GM12878 (cell line): ENCODE results near the gene INPP4B. TPM values are rescaled to one million over a fixed set of nuclear protein-coding genes. Genes with fewer than 3 reads are reported as not detected.

ENCODE experiments used
- ATAC-seq: fragments of 200-7000 bp; cut with Tn5 transposase; 3 replicates; pipeline ENCODE4 v1.9.1; 2020; ENCODE audit warnings: mild to moderate bottlenecking, moderate library complexity
- BruUV-seq: library from RNA; stranded (reverse); fragments of 400-500 nt; replicated peaks from 2 replicates; lab custom pipeline; 2021; lab: Mats Ljungman, UMichigan
- CTCF ChIA-PET: fragments of 300-600 bp; sonication (Branson Sonifier 250); formaldehyde crosslinking; extraction: SDS; loops from one replicate; lab custom pipeline; 2021; ENCODE audit warnings: inconsistent platforms; lab: Yijun Ruan, JAX
- POLR2A ChIA-PET: fragments of 350-600 bp; formaldehyde crosslinking; extraction: SDS; loops from one replicate; lab custom pipeline; 2021; ENCODE audit warnings: inconsistent platforms; lab: Charles Lee
- RAD21 ChIA-PET: fragments of 300-600 bp; sonication (Branson Sonifier 250); formaldehyde crosslinking; loops from one replicate; lab custom pipeline; 2023; ENCODE audit warnings: antibody characterized with exemption; ENCODE audit not compliant: unreplicated experiment; lab: Charles Lee
- SMC1A ChIA-PET: fragments of 300-600 bp; sonication (Branson Sonifier 250); formaldehyde crosslinking; loops from one replicate; lab custom pipeline; 2023; ENCODE audit not compliant: unreplicated experiment, uncharacterized antibody; lab: Charles Lee
- DNase-seq: peaks from one replicate; pipeline ENCODE4 v3.0.0-alpha.2; 2011; ENCODE audit warnings: low read depth, low spot score
- FAIRE-seq: peaks from 3 replicates; lab custom pipeline; 2011; peaks lifted over from hg19 to GRCh38; lab: Jason Lieb, UNC
- H2AFZ ChIP-seq: 2 replicates; pipeline ENCODE4 v1.6.0; 2011; ENCODE audit warnings: low read depth, low read length, control low read depth; ENCODE audit not compliant: control insufficient read depth
- H3K27ac ChIP-seq: 2 replicates; pipeline ENCODE4 v1.5.1; 2011; ENCODE audit warnings: control low read depth; ENCODE audit not compliant: control insufficient read depth, insufficient read depth
- H3K27me3 ChIP-seq, 2 experiments: replicated peaks in 1 of 2; 2 replicates each; pipeline versions ENCODE4 v1.6.0 to v1.6.1; 2011; ENCODE audit warnings: low read length in 1 of 2; ENCODE audit not compliant: control insufficient read depth in 2 of 2, insufficient read depth in 2 of 2
- H3K36me3 ChIP-seq, 2 experiments: 2 replicates each; pipeline ENCODE4 v1.5.1; 2011; ENCODE audit warnings: low read length in 1 of 2; ENCODE audit not compliant: control insufficient read depth in 2 of 2, insufficient read depth in 2 of 2
- H3K4me1 ChIP-seq: 2 replicates; pipeline ENCODE4 v1.6.1; 2011; ENCODE audit warnings: mild to moderate bottlenecking, low read length, moderate library complexity, mixed read lengths; ENCODE audit not compliant: control insufficient read depth, insufficient read depth
- H3K4me2 ChIP-seq: 2 replicates; pipeline ENCODE4 v1.6.0; 2011; ENCODE audit warnings: control low read depth; ENCODE audit not compliant: control insufficient read depth, insufficient read depth
- H3K4me3 ChIP-seq: fragments of 200-600 bp; sonication (generic); 2 replicates; pipeline ENCODE4 v1.5.1; 2016
- H3K79me2 ChIP-seq: 2 replicates; pipeline ENCODE4 v1.6.0; 2011; ENCODE audit warnings: low read length; ENCODE audit not compliant: control insufficient read depth, insufficient read depth
- H3K9ac ChIP-seq: 2 replicates; pipeline ENCODE4 v1.8.0; 2011; ENCODE audit warnings: low read length, control low read depth, mixed read lengths; ENCODE audit not compliant: control insufficient read depth, insufficient read depth
- H3K9me3 ChIP-seq: replicated peaks from 3 replicates; pipeline ENCODE4 v1.5.1; 2011; ENCODE audit warnings: mild to moderate bottlenecking, low read length; ENCODE audit not compliant: control insufficient read depth, insufficient read depth
- H4K20me1 ChIP-seq: 2 replicates; pipeline ENCODE4 v1.6.0; 2011; ENCODE audit not compliant: control insufficient read depth, insufficient read depth
- BRCA1 ChIP-seq: IDR thresholded peaks from 2 replicates; pipeline ENCODE4 v1.6.1; 2011; ENCODE audit warnings: low read depth, low read length, improper control_type of control experiment
- FOS ChIP-seq: IDR thresholded peaks from 3 replicates; pipeline ENCODE4 v1.6.1; 2011; ENCODE audit warnings: borderline replicate concordance; ENCODE audit not compliant: insufficient read length; ENCODE audit errors: extremely low read depth
- NR2F1 ChIP-seq: fragments of 450-650 bp; conservative IDR thresholded peaks from 2 replicates; pipeline ENCODE4 v1.6.1; 2017; ENCODE audit warnings: mild to moderate bottlenecking
- POU2F2 ChIP-seq: IDR thresholded peaks from 3 replicates; pipeline ENCODE4 v1.6.1; 2011; ENCODE audit warnings: low read depth, mild to moderate bottlenecking, low read length, borderline replicate concordance
- SREBF1 ChIP-seq: IDR thresholded peaks from 2 replicates; pipeline ENCODE4 v1.6.1; 2012; ENCODE audit warnings: mild to moderate bottlenecking, low read length
- WGBS: methylation state at CpG from one replicate; pipeline ENCODE4 v1.1.6; 2016; ENCODE audit warnings: low lambda C conversion rate; ENCODE audit not compliant: insufficient replicate concordance, insufficient coverage; ENCODE audit errors: missing lambda C conversion rate; 5-methylcytosine and 5-hydroxymethylcytosine counted together
- in situ Hi-C: fragments of 300-500 bp; cut with MboI; formaldehyde crosslinking; loops from 9 replicates; pipeline ENCODE4 v1.14.3; 2018; ENCODE audit warnings: mixed read lengths
- intact Hi-C: fragments of 100-400 bp; cut with micrococcal nuclease; formaldehyde crosslinking; loops from one replicate; pipeline ENCODE4 v1.14.2; 2022; ENCODE audit not compliant: unreplicated experiment
- polyA plus RNA-seq, 11 experiments: library from polyadenylated mRNA; depleted of rRNA in 4 of 11; unstranded in 6 of 11; stranded (reverse) in 5 of 11; fragments of >200 nt; fragmentation: Nextera tagmentation in 4 of 11; fragmentation: Illumina TruSeq in 1 of 11; extraction: Ambion mirVana in 4 of 11; extraction: Trizol in 1 of 11; gene quantifications; 1 replicate in 1 of 11; 2 replicates in 10 of 11; pipeline versions ENCODE4 v1.2.1 to v1.2.3, GENCODE V29; 2011 to 2016; ENCODE audit warnings: inconsistent platforms in 2 of 11, missing spikeins in 2 of 11, low read depth in 1 of 11
- total RNA-seq, 4 experiments: library from RNA; depleted of rRNA in 3 of 4; stranded (reverse); fragments of >200 nt in 3 of 4; fragmentation: Illumina TruSeq in 1 of 4; extraction: Trizol in 1 of 4; gene quantifications; 2 replicates each; pipeline versions ENCODE4 v1.2.1 to v1.2.3, GENCODE V29; 2013 to 2021
- TF ChIP-seq, protein P1 (sequence below), 3 experiments: IDR thresholded peaks in 2 of 3; conservative IDR thresholded peaks in 1 of 3; 2 replicates each; pipeline ENCODE4 v1.5.1; 2011; ENCODE audit warnings: low read depth in 3 of 3, low read length in 3 of 3, mild to moderate bottlenecking in 3 of 3, control low read depth in 2 of 3, moderate library complexity in 2 of 3, inconsistent platforms in 1 of 3, mixed read lengths in 1 of 3; ENCODE audit not compliant: control insufficient read depth in 2 of 3, insufficient read depth in 1 of 3; ENCODE audit errors: extremely low read depth in 1 of 3
- TF ChIP-seq, protein P2 (sequence below): fragments of 450-650 bp; IDR thresholded peaks from 2 replicates; pipeline ENCODE4 v1.6.1; 2017; ENCODE audit warnings: borderline replicate concordance

Gene INPP4B
- total and polyA plus RNA-seq, 10 of the 15 experiments (the other 5 are each of a cell fraction or from before 2014, with no cell fraction given), result 0.53 to 11.2 (median 0.95) TPM

DNA sequence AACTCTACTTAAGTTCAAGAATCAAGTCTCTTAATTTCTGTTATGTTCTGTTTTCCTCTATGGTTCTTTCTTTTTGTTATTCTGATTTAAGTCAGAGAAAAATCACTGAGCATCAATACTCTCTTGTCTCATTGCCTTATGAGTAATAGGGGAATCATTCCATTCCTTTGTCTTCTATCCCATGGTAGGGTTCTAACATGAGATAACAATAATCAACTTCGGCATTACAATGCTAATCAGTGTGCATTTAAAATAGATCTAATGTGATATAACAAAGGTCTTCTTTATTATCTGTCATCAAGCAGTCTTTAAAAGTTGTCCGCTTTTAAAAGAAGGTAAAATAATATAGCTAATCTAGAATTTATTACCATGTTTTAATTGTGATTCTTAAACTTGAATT lies 762.8 kb downstream of the INPP4B start:
- Histone ChIP-seq H3K36me3 (no peaks in the 10 kb centered on the region), H3K4me1 (no peaks in the 10 kb centered on the region), H3K9me3 (no peaks in the 10 kb centered on the region), H3K4me3 (no peak overlapping the region)
- DNase-seq, result no peak
- ATAC-seq, result no peak
- POLR2A ChIA-PET, result no interaction called here
- WGBS, result 52% methylated on average over 2 of the region's 2 CpGs
- intact Hi-C loops, result no loop called here
- TF ChIP-seq FOS (no peak), BRCA1 (no peak)
- TF ChIP-seq, all 136 proteins: peak for 0
- ChIA-PET CTCF (interaction anchor here (1.4 kb wide), 1 partner anchor 761 kb away, joined by 3 read pairs; no protein-coding TSS in a partner anchor), RAD21 (no interaction called here), SMC1A (interaction anchor here (1.0 kb wide), 1 partner anchor 27 kb away, joined by 3 read pairs; no protein-coding TSS in a partner anchor)
- no peak for FAIRE-seq
- BruUV-seq, result no TSS peak
- H3K4me2 ChIP-seq, result no peak overlapping the region
- no peak overlapping the region for H3K9ac ChIP-seq
- in situ Hi-C loops, result no loop called here
- no peaks in the 10 kb centered on the region for H4K20me1 ChIP-seq
- no peak overlapping the region for H2AFZ ChIP-seq
- H3K27me3 ChIP-seq, result peaks cover 0 to 1% of the 10 kb centered on the region in 2 experiments; a peak in 1 of 4 replicates
- no peak overlapping the region for H3K27ac ChIP-seq
- no peaks in the 10 kb centered on the region for H3K79me2 ChIP-seq

DNA sequence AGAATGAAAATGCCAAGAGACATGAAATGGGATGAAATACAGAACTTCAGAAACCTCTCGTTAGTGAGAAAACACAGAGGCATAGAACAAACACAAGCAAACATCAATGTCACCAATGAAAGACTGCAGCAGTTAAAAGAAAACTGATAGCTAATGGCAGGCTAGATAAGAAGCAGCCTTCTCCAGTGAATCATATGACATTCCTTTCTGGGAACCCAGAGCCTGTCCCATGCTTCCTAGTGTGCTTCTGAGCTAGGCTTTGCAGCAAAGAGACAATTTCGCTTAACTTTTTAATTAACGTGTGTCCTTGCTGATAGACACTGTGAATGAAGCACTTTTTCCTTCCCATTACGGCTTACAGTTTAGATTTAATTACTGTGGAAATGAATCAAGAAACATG lies 765.1 kb downstream of the INPP4B start:
- CTCF ChIA-PET, result no interaction called here
- in situ Hi-C loops (no loop called here), intact Hi-C loops (no loop called here)
- peaks cover 0 to 1% of the 10 kb centered on the region in 2 experiments; a peak in 1 of 4 replicates for H3K27me3 ChIP-seq
- ATAC-seq (no peak), FAIRE-seq (no peak), DNase-seq (no peak)
- POLR2A ChIA-PET, result no interaction called here
- H4K20me1 ChIP-seq, result no peaks in the 10 kb centered on the region
- 22% methylated on average over 4 of the region's 4 CpGs for WGBS
- no peak overlapping the region for H3K9ac ChIP-seq
- SMC1A ChIA-PET, result no interaction called here
- H3K4me2 ChIP-seq, result no peak overlapping the region
- H3K9me3 ChIP-seq, result no peaks in the 10 kb centered on the region
- H3K4me1 ChIP-seq, result no peaks in the 10 kb centered on the region
- H2AFZ ChIP-seq, result no peak overlapping the region
- no peaks in the 10 kb centered on the region for H3K79me2 ChIP-seq
- TF ChIP-seq POU2F2 (no peak), SREBF1 (no peak), NR2F1 (no peak)
- TF ChIP-seq, protein P1, sequence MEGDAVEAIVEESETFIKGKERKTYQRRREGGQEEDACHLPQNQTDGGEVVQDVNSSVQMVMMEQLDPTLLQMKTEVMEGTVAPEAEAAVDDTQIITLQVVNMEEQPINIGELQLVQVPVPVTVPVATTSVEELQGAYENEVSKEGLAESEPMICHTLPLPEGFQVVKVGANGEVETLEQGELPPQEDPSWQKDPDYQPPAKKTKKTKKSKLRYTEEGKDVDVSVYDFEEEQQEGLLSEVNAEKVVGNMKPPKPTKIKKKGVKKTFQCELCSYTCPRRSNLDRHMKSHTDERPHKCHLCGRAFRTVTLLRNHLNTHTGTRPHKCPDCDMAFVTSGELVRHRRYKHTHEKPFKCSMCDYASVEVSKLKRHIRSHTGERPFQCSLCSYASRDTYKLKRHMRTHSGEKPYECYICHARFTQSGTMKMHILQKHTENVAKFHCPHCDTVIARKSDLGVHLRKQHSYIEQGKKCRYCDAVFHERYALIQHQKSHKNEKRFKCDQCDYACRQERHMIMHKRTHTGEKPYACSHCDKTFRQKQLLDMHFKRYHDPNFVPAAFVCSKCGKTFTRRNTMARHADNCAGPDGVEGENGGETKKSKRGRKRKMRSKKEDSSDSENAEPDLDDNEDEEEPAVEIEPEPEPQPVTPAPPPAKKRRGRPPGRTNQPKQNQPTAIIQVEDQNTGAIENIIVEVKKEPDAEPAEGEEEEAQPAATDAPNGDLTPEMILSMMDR (IDR thresholded peaks at IDR 0.05 in 2 of 3, conservative IDR thresholded peaks at IDR 0.05 in 1 of 3; ENCODE audit: control insufficient read depth in 2 of 3, extremely low read depth in 1 of 3, insufficient read depth in 1 of 3, low read depth in 3 of 3, low read length in 3 of 3), result no peak
- TF ChIP-seq, protein P2, sequence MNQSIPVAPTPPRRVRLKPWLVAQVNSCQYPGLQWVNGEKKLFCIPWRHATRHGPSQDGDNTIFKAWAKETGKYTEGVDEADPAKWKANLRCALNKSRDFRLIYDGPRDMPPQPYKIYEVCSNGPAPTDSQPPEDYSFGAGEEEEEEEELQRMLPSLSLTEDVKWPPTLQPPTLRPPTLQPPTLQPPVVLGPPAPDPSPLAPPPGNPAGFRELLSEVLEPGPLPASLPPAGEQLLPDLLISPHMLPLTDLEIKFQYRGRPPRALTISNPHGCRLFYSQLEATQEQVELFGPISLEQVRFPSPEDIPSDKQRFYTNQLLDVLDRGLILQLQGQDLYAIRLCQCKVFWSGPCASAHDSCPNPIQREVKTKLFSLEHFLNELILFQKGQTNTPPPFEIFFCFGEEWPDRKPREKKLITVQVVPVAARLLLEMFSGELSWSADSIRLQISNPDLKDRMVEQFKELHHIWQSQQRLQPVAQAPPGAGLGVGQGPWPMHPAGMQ, result no peak
- RAD21 ChIA-PET, result no interaction called here
- no TSS peak for BruUV-seq
- H3K4me3 ChIP-seq, result no peak overlapping the region
- H3K36me3 ChIP-seq, result no peaks in the 10 kb centered on the region
- no peak overlapping the region for H3K27ac ChIP-seq
